ENCODE data around the gene BORCS6. TPM values are rescaled to one million over a fixed set of nuclear protein-coding genes. Genes with fewer than 3 reads are reported as not detected.

The BORCS6 gene
- total and polyA plus RNA-seq, 2 experiments from 2014 or later = 3.4 to 5.6 TPM

GRCh38 chr17:8225813-8226535 lies 36.0 kb upstream of the BORCS6 start:
- H3K9ac ChIP-seq = peak overlapping the region; percentile 73
- H3K4me3 ChIP-seq = peak overlapping the region; percentile 65

GRCh38 chr17:8224891-8225812 lies 35.2 kb upstream of the BORCS6 start:
- no peaks in the 10 kb centered on the region for H4K20me1 ChIP-seq (ENCODE audit: insufficient read depth)
- no peaks in the 10 kb centered on the region for H3K79me2 ChIP-seq (ENCODE audit: insufficient read depth)
- H3K4me3 ChIP-seq = no peak overlapping the region
- peaks cover 14% of the 10 kb centered on the region; the same call in 1 of the 2 replicates for H3K4me1 ChIP-seq (ENCODE audit: insufficient read depth)
- no peak overlapping the region for H2AFZ ChIP-seq
- H3K9ac ChIP-seq = no peak overlapping the region
- H3K27me3 ChIP-seq (replicated peaks; ENCODE audit: insufficient read depth) = no peaks in the 10 kb centered on the region
- H3F3A ChIP-seq (ENCODE audit: insufficient read depth) = peaks cover 48% of the 10 kb centered on the region
- H3K4me2 ChIP-seq (ENCODE audit: unreplicated experiment) = no peak overlapping the region
- H3K9me3 ChIP-seq (ENCODE audit: low read depth) = no peaks in the 10 kb centered on the region
- no peaks in the 10 kb centered on the region for H3K9me2 ChIP-seq (ENCODE audit: insufficient read depth)
- TF ChIP-seq EZH2 (IDR thresholded peaks at IDR 0.05; ENCODE audit: insufficient read depth, poor library complexity, severe bottlenecking) (no peak), EZH2phosphoT487 (IDR thresholded peaks at IDR 0.05; ENCODE audit: insufficient read depth, low read depth) (no peak)
- no peak overlapping the region for H3K27ac ChIP-seq
- 83% methylated on average over 26 of the region's 26 CpGs for WGBS, 2 experiments (ENCODE audit: low coverage in 1 of 2, low lambda C conversion rate in 2 of 2, missing lambda C conversion rate in 2 of 2)
- no peaks in the 10 kb centered on the region for H3K36me3 ChIP-seq (ENCODE audit: low read depth)
- DNase-seq = no peak
- in situ Hi-C loops (cut with MboI) = no loop called here

More at GRCh38 chr17:8225813-8226535, 36.0 kb upstream of the BORCS6 start:
- WGBS, 2 experiments (ENCODE audit: low coverage in 1 of 2, low lambda C conversion rate in 2 of 2, missing lambda C conversion rate in 2 of 2) = 19 to 21% methylated on average over 20 of the region's 20 CpGs
- peak overlapping the region; percentile 87 for H3K27ac ChIP-seq
- peak; percentile 85 for DNase-seq
- in situ Hi-C loops (cut with MboI) = no loop called here
- no peaks in the 10 kb centered on the region for H4K20me1 ChIP-seq (ENCODE audit: insufficient read depth)
- no peak overlapping the region for H2AFZ ChIP-seq
- H3K79me2 ChIP-seq (ENCODE audit: insufficient read depth) = no peaks in the 10 kb centered on the region
- no peaks in the 10 kb centered on the region for H3K9me3 ChIP-seq (ENCODE audit: low read depth)
- peaks cover 12% of the 10 kb centered on the region; the same call in 1 of the 2 replicates for H3K4me1 ChIP-seq (ENCODE audit: insufficient read depth)
- no peaks in the 10 kb centered on the region for H3K27me3 ChIP-seq (replicated peaks; ENCODE audit: insufficient read depth)
- no peak for TF ChIP-seq EZH2phosphoT487 (IDR thresholded peaks at IDR 0.05; ENCODE audit: insufficient read depth, low read depth)
- no peak for TF ChIP-seq EZH2 (IDR thresholded peaks at IDR 0.05; ENCODE audit: insufficient read depth, poor library complexity, severe bottlenecking)
- no peaks in the 10 kb centered on the region for H3K36me3 ChIP-seq (ENCODE audit: low read depth)
- no peaks in the 10 kb centered on the region for H3K9me2 ChIP-seq (ENCODE audit: insufficient read depth)
- H3K4me2 ChIP-seq (ENCODE audit: unreplicated experiment) = peak overlapping the region; percentile 80
- H3F3A ChIP-seq (ENCODE audit: insufficient read depth) = peaks cover 47% of the 10 kb centered on the region

GRCh38 chr17:8223356-8224126 lies 33.6 kb upstream of the BORCS6 start:
- no peaks in the 10 kb centered on the region for H3K9me3 ChIP-seq (ENCODE audit: low read depth)
- in situ Hi-C loops (cut with MboI) = no loop called here
- peak overlapping the region; percentile 94 for H3K27ac ChIP-seq
- DNase-seq = peak; percentile 71
- H4K20me1 ChIP-seq (ENCODE audit: insufficient read depth) = no peaks in the 10 kb centered on the region
- no peaks in the 10 kb centered on the region for H3K36me3 ChIP-seq (ENCODE audit: low read depth)
- 3 to 4% methylated on average over 27 of the region's 27 CpGs for WGBS, 2 experiments (ENCODE audit: low coverage in 1 of 2, low lambda C conversion rate in 2 of 2, missing lambda C conversion rate in 2 of 2)
- peak overlapping the region; percentile 92 for H3K9ac ChIP-seq
- no peak for TF ChIP-seq EZH2 (IDR thresholded peaks at IDR 0.05; ENCODE audit: insufficient read depth, poor library complexity, severe bottlenecking)
- no peak for TF ChIP-seq EZH2phosphoT487 (IDR thresholded peaks at IDR 0.05; ENCODE audit: insufficient read depth, low read depth)
- no peaks in the 10 kb centered on the region for H3K27me3 ChIP-seq (replicated peaks; ENCODE audit: insufficient read depth)
- H3K9me2 ChIP-seq (ENCODE audit: insufficient read depth) = no peaks in the 10 kb centered on the region
- H3K4me3 ChIP-seq = peak overlapping the region; percentile 86
- H2AFZ ChIP-seq = peak overlapping the region; percentile 83
- H3K4me1 ChIP-seq (ENCODE audit: insufficient read depth) = peaks cover 17% of the 10 kb centered on the region; the same call in 1 of the 2 replicates
- H3K79me2 ChIP-seq (ENCODE audit: insufficient read depth) = no peaks in the 10 kb centered on the region
- H3K4me2 ChIP-seq (ENCODE audit: unreplicated experiment) = peak overlapping the region; percentile 94
- peaks cover 57% of the 10 kb centered on the region for H3F3A ChIP-seq (ENCODE audit: insufficient read depth)
